ENCODE measurements around the gene PEX11B.

Gene PEX11B

GRCh38 chr1:145868232-145868631, 50.3 kb downstream of the PEX11B start:
- no peak for DNase-seq

- DNase-seq = no peak
Measured at GRCh38 chr1:145863282-145864018, 55.1 kb downstream of the PEX11B start.

All from islet precursor cell (in vitro differentiated cells).